Aorta (tissue), 5 donors: ENCODE results near the gene CCDC88C. TPM values are rescaled to one million over a fixed set of nuclear protein-coding genes. Genes with fewer than 3 reads are reported as not detected.

ENCODE experiments used
- ATAC-seq: fragments of 200-7000 bp; cut with Tn5 transposase; one replicate; pipeline ENCODE4 v1.9.1; 2022; ENCODE audit warnings: moderate library complexity; ENCODE audit not compliant: low FRiP score
- DNase-seq, 2 donors: peaks; one replicate each; pipeline ENCODE4 v3.0.0-alpha.2; 2020
- H3K27ac ChIP-seq, 2 donors: one replicate each; pipeline ENCODE4 v1.5.1; 2013; ENCODE audit warnings: low read length in 2 of 2, mild to moderate bottlenecking in 2 of 2, moderate library complexity in 2 of 2, control low read depth in 1 of 2, inconsistent platforms in 1 of 2, low read depth in 1 of 2
- H3K27me3 ChIP-seq, 2 donors: one replicate each; pipeline ENCODE4 v1.6.1; 2013; ENCODE audit warnings: control low read depth in 1 of 2, low read length in 1 of 2, mild to moderate bottlenecking in 1 of 2, moderate library complexity in 1 of 2; ENCODE audit not compliant: insufficient read depth in 2 of 2, control insufficient read depth in 1 of 2
- H3K36me3 ChIP-seq, 2 donors: one replicate each; pipeline ENCODE4 v1.6.1; 2013; ENCODE audit warnings: control low read depth in 1 of 2, low read length in 1 of 2, mild to moderate bottlenecking in 1 of 2; ENCODE audit not compliant: insufficient read depth in 2 of 2, control insufficient read depth in 1 of 2
- H3K4me1 ChIP-seq, 2 donors: one replicate each; pipeline ENCODE4 v1.6.1; 2013; ENCODE audit warnings: low read length in 2 of 2, control low read depth in 1 of 2, mild to moderate bottlenecking in 1 of 2, moderate library complexity in 1 of 2; ENCODE audit not compliant: insufficient read depth in 2 of 2, control insufficient read depth in 1 of 2
- H3K4me3 ChIP-seq, 2 donors: one replicate each; pipeline ENCODE4 v1.5.1; 2013; ENCODE audit warnings: low read length in 2 of 2, control low read depth in 1 of 2, mild to moderate bottlenecking in 1 of 2
- H3K9me3 ChIP-seq: one replicate; pipeline ENCODE4 v1.6.1; 2013; ENCODE audit warnings: mild to moderate bottlenecking, low read length; ENCODE audit not compliant: control insufficient read depth
- WGBS, 2 donors: extraction: QIAGEN DNeasy Blood & Tissue Kit; methylation state at CpG; one replicate each; pipeline ENCODE4 v1.1.7; 2013; 5-methylcytosine and 5-hydroxymethylcytosine counted together
- intact Hi-C, 2 donors: fragments of 100-400 bp; cut with DNase I; formaldehyde crosslinking; loops; one replicate each; pipeline versions ENCODE4 v1.14.2 to v1.15.0; 2022
- polyA plus RNA-seq, 2 donors: library from polyadenylated mRNA; stranded (reverse); fragments of 200-250 nt; gene quantifications; one replicate each; pipeline ENCODE4 v1.2.3, GENCODE V29; 2013
- total RNA-seq, 2 donors: library from RNA; stranded (reverse); fragmentation: NEBNext Ultra II Directional; extraction: Animal tissue kit (Norgen Biotek cat#: 25700); gene quantifications; one replicate each; pipeline ENCODE4 v1.2.1, GENCODE V29; 2021
- donor health status: healthy with polysubstance abuse.
- donor health status: Bipolar disorder and iron deficiency.
- donor health status: DM: no; HTN: no; CAD: no.
- donor health status: DM: no; HTN: no; CAD: no.
- donor health status: DM: yes; HTN: yes; CAD: no.

Gene CCDC88C
- total and polyA plus RNA-seq, 4 donors: 0.33 to 18.4 (median 6.1) TPM

GRCh38 chr14:91310606-91311283, 106.9 kb downstream of the CCDC88C start:
- no peaks in the 10 kb centered on the region for H3K4me1 ChIP-seq
- no peaks in the 10 kb centered on the region for H3K36me3 ChIP-seq
- WGBS, 2 donors: 93% methylated on average over 16 of the region's 16 CpGs
- H3K27me3 ChIP-seq: no peaks in the 10 kb centered on the region
- H3K9me3 ChIP-seq: no peaks in the 10 kb centered on the region
- no peak overlapping the region for H3K4me3 ChIP-seq
- DNase-seq: no peak
- no peak overlapping the region for H3K27ac ChIP-seq
- intact Hi-C loops: no loop called here
- no peak for ATAC-seq

- Histone ChIP-seq H3K36me3 (no peaks in the 10 kb centered on the region), H3K4me3 (no peak overlapping the region), H3K9me3 (no peaks in the 10 kb centered on the region), H3K4me1 (no peaks in the 10 kb centered on the region), H3K27me3 (no peaks in the 10 kb centered on the region), H3K27ac (no peak overlapping the region)
- intact Hi-C loops: no loop called here
- WGBS, 2 donors: 83 to 85% methylated on average over 15 of the region's 15 CpGs
- ATAC-seq (no peak), DNase-seq (no peak)
Observed at GRCh38 chr14:91309756-91310280, 107.8 kb downstream of the CCDC88C start.

DNA sequence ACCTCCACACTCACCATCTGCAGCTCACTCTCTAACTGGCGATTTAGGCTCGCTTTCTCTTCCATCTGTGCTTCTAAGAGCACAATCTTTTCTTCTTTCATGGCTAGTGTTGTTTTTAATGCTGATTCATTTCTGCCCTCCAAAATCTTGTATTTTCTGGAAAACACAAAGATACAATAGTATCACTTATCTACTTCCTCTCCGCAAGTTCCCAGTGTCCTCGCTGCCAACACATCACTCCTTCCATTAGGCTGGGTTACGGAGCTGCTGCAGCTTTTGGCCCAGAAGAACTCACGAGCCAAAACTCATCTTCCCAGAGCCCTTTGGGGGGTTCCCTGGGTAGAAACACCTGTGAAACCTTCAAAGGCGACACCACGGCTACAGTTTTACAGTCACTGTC, 109.3 kb downstream of the CCDC88C start:
- DNase-seq (no peak), ATAC-seq (no peak)
- Histone ChIP-seq H3K4me1 (no peaks in the 10 kb centered on the region), H3K36me3 (no peaks in the 10 kb centered on the region), H3K27ac (no peak overlapping the region), H3K4me3 (no peak overlapping the region), H3K9me3 (no peaks in the 10 kb centered on the region), H3K27me3 (no peaks in the 10 kb centered on the region)
- intact Hi-C loops: no loop called here
- WGBS, 2 donors: 89 to 96% methylated on average over 8 of the region's 8 CpGs

DNA sequence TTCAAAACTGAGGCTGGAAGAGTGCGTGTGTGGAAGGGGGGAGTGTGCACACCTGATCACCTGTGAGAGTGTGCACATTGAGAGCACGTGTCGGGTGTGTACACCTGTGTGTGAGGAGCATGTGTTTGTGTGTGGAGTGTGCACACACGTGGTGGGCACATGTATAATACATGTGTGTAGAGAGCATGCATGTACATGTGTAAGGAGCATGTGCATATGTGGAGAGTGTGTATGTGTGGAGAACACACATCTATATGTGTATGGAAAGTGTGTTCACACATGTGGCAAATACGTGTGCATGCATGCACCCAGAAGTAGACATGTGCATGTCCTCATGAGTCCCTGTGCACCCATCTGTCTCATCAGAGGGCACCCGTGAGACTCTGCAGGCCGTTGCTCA, 110.0 kb downstream of the CCDC88C start:
- Histone ChIP-seq H3K27me3 (no peaks in the 10 kb centered on the region), H3K9me3 (no peaks in the 10 kb centered on the region), H3K27ac (no peak overlapping the region), H3K36me3 (no peaks in the 10 kb centered on the region), H3K4me1 (no peaks in the 10 kb centered on the region), H3K4me3 (no peak overlapping the region)
- no peak for ATAC-seq
- no peak for DNase-seq
- intact Hi-C loops: no loop called here
- WGBS, 2 donors: 93 to 95% methylated on average over 7 of the region's 7 CpGs

GRCh38 chr14:91307046-91307445, 110.6 kb downstream of the CCDC88C start:
- H3K27ac ChIP-seq: no peak overlapping the region
- no peak for ATAC-seq
- WGBS, 2 donors: 94 to 95% methylated on average over 12 of the region's 12 CpGs
- no peaks in the 10 kb centered on the region for H3K9me3 ChIP-seq
- no peaks in the 10 kb centered on the region for H3K36me3 ChIP-seq
- no peak overlapping the region for H3K4me3 ChIP-seq
- intact Hi-C loops: no loop called here
- H3K27me3 ChIP-seq: no peaks in the 10 kb centered on the region
- no peaks in the 10 kb centered on the region for H3K4me1 ChIP-seq
- peak in 1 of 2 donors; percentile 51 for DNase-seq

DNA sequence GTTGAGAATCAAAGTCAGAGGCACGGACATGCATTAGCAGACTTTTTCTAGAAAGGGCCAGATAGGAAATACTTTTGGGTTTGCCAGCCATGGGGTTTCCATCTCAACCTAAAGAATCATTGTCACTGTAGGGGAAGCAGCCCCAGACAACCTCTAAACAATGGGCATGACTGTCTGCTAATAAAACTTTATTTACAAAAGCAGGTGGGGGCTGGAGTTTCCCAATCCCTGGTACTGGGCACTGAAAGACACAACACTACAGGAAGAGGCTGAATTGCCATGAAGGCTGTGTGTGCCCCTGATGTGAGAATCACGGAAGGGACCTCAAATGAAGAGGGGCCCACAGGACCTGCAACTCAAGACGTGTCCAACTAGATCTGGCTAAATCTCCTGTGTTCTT, 111.1 kb downstream of the CCDC88C start:
- intact Hi-C loops: no loop called here
- no peak overlapping the region for H3K27ac ChIP-seq
- DNase-seq: no peak
- H3K36me3 ChIP-seq: no peaks in the 10 kb centered on the region
- ATAC-seq: no peak
- H3K4me1 ChIP-seq: no peaks in the 10 kb centered on the region
- H3K9me3 ChIP-seq: no peaks in the 10 kb centered on the region
- WGBS, 2 donors: 96 to 98% methylated on average over 3 of the region's 3 CpGs
- no peaks in the 10 kb centered on the region for H3K27me3 ChIP-seq
- H3K4me3 ChIP-seq: no peak overlapping the region

- ATAC-seq (no peak), DNase-seq (peak in 1 of 2 donors; percentile 56)
- intact Hi-C loops: no loop called here
- no peaks in the 10 kb centered on the region for H3K27me3 ChIP-seq
- no peaks in the 10 kb centered on the region for H3K36me3 ChIP-seq
- WGBS, 2 donors: 95 to 96% methylated on average over 10 of the region's 10 CpGs
- H3K4me3 ChIP-seq: no peak overlapping the region
- no peaks in the 10 kb centered on the region for H3K9me3 ChIP-seq
- H3K4me1 ChIP-seq: no peaks in the 10 kb centered on the region
- H3K27ac ChIP-seq: no peak overlapping the region
Observed at GRCh38 chr14:91305650-91306431, 111.8 kb downstream of the CCDC88C start.

DNA sequence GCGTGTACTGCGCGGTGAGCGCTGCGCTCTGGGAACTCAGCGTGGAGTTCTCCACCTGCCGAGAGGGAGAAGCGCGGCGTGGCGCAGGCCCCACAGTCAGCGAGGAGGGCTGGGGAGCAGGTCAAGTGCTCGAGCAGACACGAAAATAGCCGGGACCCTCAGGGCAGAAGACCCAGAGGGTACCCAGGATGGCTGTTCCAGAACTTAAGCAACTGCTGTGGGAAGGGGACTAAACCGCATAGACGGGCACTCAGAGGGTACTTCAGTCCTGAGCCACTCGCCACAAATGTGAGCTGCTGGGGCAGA, 113.7 kb downstream of the CCDC88C start:
- Histone ChIP-seq H3K4me3 (no peak overlapping the region), H3K36me3 (no peaks in the 10 kb centered on the region), H3K9me3 (no peaks in the 10 kb centered on the region), H3K27ac (no peak overlapping the region), H3K27me3 (no peaks in the 10 kb centered on the region), H3K4me1 (no peaks in the 10 kb centered on the region)
- DNase-seq (peak in 1 of 2 donors; percentile 40), ATAC-seq (no peak)
- 85 to 87% methylated on average over 18 of the region's 18 CpGs for WGBS, 2 donors
- intact Hi-C loops: no loop called here
